Brain microvascular endothelial cell (primary cell): ENCODE results near the gene SLC22A1.

Source experiments
- DNase-seq: peaks from one replicate; pipeline ENCODE4 v3.0.0-alpha.2; 2020
- H3K27ac ChIP-seq: fragments of 250-450 bp; sonication (Bioruptor Pico); 2 replicates; pipeline ENCODE4 v1.5.1; 2020; ENCODE audit warnings: mild to moderate bottlenecking, moderate library complexity
- H3K27me3 ChIP-seq: fragments of 250-450 bp; sonication (Bioruptor Pico); replicated peaks from 2 replicates; pipeline ENCODE4 v1.5.1; 2020; ENCODE audit warnings: mild to moderate bottlenecking
- H3K36me3 ChIP-seq: fragments of 250-450 bp; sonication (Bioruptor Pico); replicated peaks from 2 replicates; pipeline ENCODE4 v1.5.1; 2020; ENCODE audit warnings: mild to moderate bottlenecking
- H3K4me3 ChIP-seq: 2 replicates; pipeline ENCODE4 v1.5.1; 2011; ENCODE audit warnings: low read depth, mild to moderate bottlenecking, control low read depth, low read length, moderate library complexity
- CTCF ChIP-seq: IDR thresholded peaks from 2 replicates; pipeline ENCODE4 v1.5.1; 2011; ENCODE audit warnings: low read depth, mild to moderate bottlenecking, moderate library complexity, low read length, control low read depth, inconsistent platforms; ENCODE audit errors: missing control alignments
- in situ Hi-C: cut with HindIII; loops from 2 replicates; pipeline ENCODE4 v1.10.0; 2017; ENCODE audit warnings: low sequenced_read_pairs, low pct_ligation_motif_present

SLC22A1 gene

GRCh38 chr6:160103825-160104100 lies 17.9 kb upstream of the SLC22A1 start:
- in situ Hi-C loops = no loop called here
- Histone ChIP-seq H3K36me3 (peaks cover 14% of the 10 kb centered on the region), H3K4me3 (no peak overlapping the region), H3K27me3 (no peaks in the 10 kb centered on the region), H3K27ac (no peak overlapping the region)
- no peak for TF ChIP-seq CTCF
- no peak for DNase-seq

GRCh38 chr6:160104821-160105517 lies 16.6 kb upstream of the SLC22A1 start:
- peaks cover 14% of the 10 kb centered on the region for H3K36me3 ChIP-seq
- no peak for DNase-seq

DNA sequence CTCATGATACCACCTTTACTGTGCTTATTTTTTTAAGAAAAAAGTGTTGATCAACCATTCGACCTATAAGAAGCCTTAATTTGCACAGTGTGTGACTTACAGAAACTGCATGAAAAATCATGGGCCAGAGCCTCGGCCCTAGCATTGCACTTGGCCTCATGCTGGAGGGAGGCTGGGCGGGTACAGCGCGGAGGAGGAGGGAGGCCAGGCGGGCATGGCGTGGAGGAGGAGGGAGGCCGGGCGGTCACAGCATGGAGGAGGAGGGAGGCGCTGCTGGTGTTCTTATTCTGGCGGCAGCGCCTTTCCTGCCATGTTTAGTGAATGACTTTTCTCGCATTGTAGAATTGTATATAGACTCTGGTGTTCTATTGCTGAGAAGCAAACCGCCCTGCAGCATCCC lies 15.6 kb upstream of the SLC22A1 start:
- no peaks in the 10 kb centered on the region for H3K27me3 ChIP-seq
- no peak for TF ChIP-seq CTCF
- no peak overlapping the region for H3K4me3 ChIP-seq
- no peak for DNase-seq
- H3K27ac ChIP-seq = no peak overlapping the region
- in situ Hi-C loops = no loop called here
- H3K36me3 ChIP-seq = peaks cover 14% of the 10 kb centered on the region

More at GRCh38 chr6:160104821-160105517, 16.6 kb upstream of the SLC22A1 start:
- no peak for TF ChIP-seq CTCF
- in situ Hi-C loops = no loop called here
- H3K27me3 ChIP-seq = no peaks in the 10 kb centered on the region
- no peak overlapping the region for H3K4me3 ChIP-seq
- H3K27ac ChIP-seq = no peak overlapping the region

GRCh38 chr6:160106701-160107100 lies 14.9 kb upstream of the SLC22A1 start:
- no peak for DNase-seq
- Histone ChIP-seq H3K27ac (no peak overlapping the region), H3K36me3 (peaks cover 14% of the 10 kb centered on the region), H3K4me3 (no peak overlapping the region), H3K27me3 (no peaks in the 10 kb centered on the region)
- no peak for TF ChIP-seq CTCF
- in situ Hi-C loops = no loop called here

- no peaks in the 10 kb centered on the region for H3K27me3 ChIP-seq
- in situ Hi-C loops = no loop called here
- H3K4me3 ChIP-seq = no peak overlapping the region
- no peak for DNase-seq
- H3K36me3 ChIP-seq = peaks cover 16% of the 10 kb centered on the region
- no peak overlapping the region for H3K27ac ChIP-seq
- no peak for TF ChIP-seq CTCF
These were observed 13.5 kb upstream of the SLC22A1 start for GRCh38 chr6:160108077-160108476.

DNA sequence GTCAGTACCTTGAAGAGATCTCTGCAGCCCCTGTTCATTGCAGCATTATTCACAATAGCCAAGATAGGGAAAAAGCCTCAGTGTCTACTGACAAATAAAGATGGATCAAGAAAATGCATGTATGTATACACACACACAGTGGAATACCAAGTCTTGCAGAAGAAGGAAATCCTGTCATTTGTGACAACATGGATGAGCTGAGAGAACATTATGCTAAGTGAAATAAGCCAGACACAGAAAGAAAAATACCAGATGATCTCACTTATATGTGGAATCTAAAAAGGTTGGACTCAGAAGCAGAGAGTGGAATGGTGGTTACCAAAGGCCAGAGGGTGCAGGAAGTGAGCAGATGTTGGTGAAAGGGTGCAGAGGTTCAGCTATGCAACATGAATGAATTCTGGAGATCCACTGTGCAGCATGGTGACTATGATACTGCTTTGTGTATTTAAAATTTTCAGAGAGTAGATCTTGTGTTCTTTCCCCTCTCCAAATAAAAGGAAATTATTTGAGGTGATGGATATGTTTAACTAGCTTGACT lies 11.0 kb upstream of the SLC22A1 start:
- H3K36me3 ChIP-seq = peaks cover 2% of the 10 kb centered on the region
- no peak for TF ChIP-seq CTCF
- in situ Hi-C loops = no loop called here

More for the DNA sequence above, 11.0 kb upstream of the SLC22A1 start:
- H3K4me3 ChIP-seq = no peak overlapping the region
- H3K27ac ChIP-seq = no peak overlapping the region
- DNase-seq = peak; percentile 36
- H3K27me3 ChIP-seq = no peaks in the 10 kb centered on the region
